ENCODE results near the gene DHRS7.

DNA sequence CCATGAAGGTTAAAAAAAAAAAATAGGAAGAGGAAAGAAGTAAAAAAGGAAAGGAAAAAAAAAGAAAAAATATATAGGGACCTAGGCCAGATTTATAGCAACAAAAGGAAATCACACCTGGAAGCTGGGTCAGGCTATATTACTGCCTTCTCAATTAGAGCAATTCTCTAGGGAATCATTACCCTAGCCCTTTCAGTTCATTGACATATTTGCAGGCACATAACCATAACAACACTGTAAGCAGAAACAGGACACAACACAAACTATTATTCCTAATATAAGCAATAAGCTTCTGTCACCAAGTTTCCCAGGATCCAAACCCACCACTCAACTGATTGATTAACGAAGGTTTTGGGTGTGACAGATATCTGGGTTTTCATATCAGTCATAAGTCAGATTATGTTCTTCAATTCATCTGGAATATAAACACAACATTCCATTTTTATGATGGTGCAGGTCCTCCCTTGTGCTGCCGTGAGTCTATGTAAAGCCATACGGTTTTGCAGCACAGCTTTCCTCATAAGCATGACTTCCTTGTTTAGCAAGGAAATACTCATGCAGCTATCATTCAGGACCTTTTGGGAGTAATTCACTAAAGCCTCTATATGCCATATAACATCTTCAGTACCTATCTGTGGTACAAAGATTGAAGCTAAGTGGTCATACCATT, 69.3 kb downstream of the DHRS7 start:
- TF ChIP-seq POLR2A (IDR thresholded peaks at IDR 0.05) = no peak
- TF ChIP-seq, protein P1, sequence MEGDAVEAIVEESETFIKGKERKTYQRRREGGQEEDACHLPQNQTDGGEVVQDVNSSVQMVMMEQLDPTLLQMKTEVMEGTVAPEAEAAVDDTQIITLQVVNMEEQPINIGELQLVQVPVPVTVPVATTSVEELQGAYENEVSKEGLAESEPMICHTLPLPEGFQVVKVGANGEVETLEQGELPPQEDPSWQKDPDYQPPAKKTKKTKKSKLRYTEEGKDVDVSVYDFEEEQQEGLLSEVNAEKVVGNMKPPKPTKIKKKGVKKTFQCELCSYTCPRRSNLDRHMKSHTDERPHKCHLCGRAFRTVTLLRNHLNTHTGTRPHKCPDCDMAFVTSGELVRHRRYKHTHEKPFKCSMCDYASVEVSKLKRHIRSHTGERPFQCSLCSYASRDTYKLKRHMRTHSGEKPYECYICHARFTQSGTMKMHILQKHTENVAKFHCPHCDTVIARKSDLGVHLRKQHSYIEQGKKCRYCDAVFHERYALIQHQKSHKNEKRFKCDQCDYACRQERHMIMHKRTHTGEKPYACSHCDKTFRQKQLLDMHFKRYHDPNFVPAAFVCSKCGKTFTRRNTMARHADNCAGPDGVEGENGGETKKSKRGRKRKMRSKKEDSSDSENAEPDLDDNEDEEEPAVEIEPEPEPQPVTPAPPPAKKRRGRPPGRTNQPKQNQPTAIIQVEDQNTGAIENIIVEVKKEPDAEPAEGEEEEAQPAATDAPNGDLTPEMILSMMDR (IDR thresholded peaks at IDR 0.05) = no peak
